ENCODE data around the gene ZBTB17.
"Not testable (repeated sequence)": the region's sequence is repeated elsewhere in the genome, so short reads cannot be mapped to it uniquely, and the experiment has no call there.

ZBTB17 gene

GRCh38 chr1:15975805-15976680, at the start of gene ZBTB17:
ZBTB17 (minus strand) TSS chr1:15976101; CDS start chr1:15948495, 27,606 bp downstream.
- Histone ChIP-seq H3K4me3 (ENCODE audit: low read depth, low read length) (peak within 1 kb of the TSS; percentile 84), H3K9me3 (ENCODE audit: severe bottlenecking) (no peaks in the 10 kb centered on the region), H3K27me3 (ENCODE audit: insufficient read depth, low read depth, severe bottlenecking) (no peaks in the 10 kb centered on the region), H3K36me3 (peaks cover 20% of the 10 kb centered on the region), H3K27ac (peak within 1 kb of the TSS; percentile 81)
- peak; percentile 94 for DNase-seq
- TF ChIP-seq CTCF (IDR thresholded peaks at IDR 0.05; ENCODE audit: low read depth, low read length): no peak

GRCh38 chr1:16023050-16023653, 47.3 kb upstream of the ZBTB17 start:
- H3K4me3 ChIP-seq (ENCODE audit: low read depth, low read length): no peak overlapping the region

GRCh38 chr1:16022393-16022792, 46.5 kb upstream of the ZBTB17 start:
- no peak for DNase-seq
- TF ChIP-seq CTCF (IDR thresholded peaks at IDR 0.05; ENCODE audit: low read depth, low read length): no peak
- Histone ChIP-seq H3K36me3 (no peaks in the 10 kb centered on the region), H3K9me3 (ENCODE audit: severe bottlenecking) (no peaks in the 10 kb centered on the region), H3K27me3 (ENCODE audit: insufficient read depth, low read depth, severe bottlenecking) (no peaks in the 10 kb centered on the region), H3K4me3 (ENCODE audit: low read depth, low read length) (no peak overlapping the region), H3K27ac (no peak overlapping the region)

More at GRCh38 chr1:16023050-16023653, 47.3 kb upstream of the ZBTB17 start:
- Histone ChIP-seq H3K27me3 (ENCODE audit: insufficient read depth, low read depth, severe bottlenecking) (no peaks in the 10 kb centered on the region), H3K36me3 (no peaks in the 10 kb centered on the region), H3K9me3 (ENCODE audit: severe bottlenecking) (no peaks in the 10 kb centered on the region), H3K27ac (no peak overlapping the region)
- TF ChIP-seq CTCF (IDR thresholded peaks at IDR 0.05; ENCODE audit: low read depth, low read length): no peak
- DNase-seq: no peak

- DNase-seq: peak; percentile 59
- Histone ChIP-seq H3K4me3 (ENCODE audit: low read depth, low read length) (no peak within 1 kb of the TSS), H3K27me3 (ENCODE audit: insufficient read depth, low read depth, severe bottlenecking) (no peaks in the 10 kb centered on the region), H3K27ac (no peak within 1 kb of the TSS), H3K36me3 (no peaks in the 10 kb centered on the region), H3K9me3 (ENCODE audit: severe bottlenecking) (no peaks in the 10 kb centered on the region)
- no peak for TF ChIP-seq CTCF (IDR thresholded peaks at IDR 0.05; ENCODE audit: low read depth, low read length)
These were observed 45.8 kb upstream of the ZBTB17 start, which contains the start of gene CLCNKA for GRCh38 chr1:16021681-16022080. CLCNKA (plus strand) TSS chr1:16022036; CDS start chr1:16022620, 584 bp downstream.

- H3K9me3 ChIP-seq (ENCODE audit: severe bottlenecking); DNase-seq; H3K4me3 ChIP-seq (ENCODE audit: low read depth, low read length); H3K36me3 ChIP-seq; H3K27me3 ChIP-seq (ENCODE audit: insufficient read depth, low read depth, severe bottlenecking); H3K27ac ChIP-seq: not testable (repeated sequence)
These were observed 45.0 kb upstream of the ZBTB17 start for GRCh38 chr1:16020878-16021277.

- H3K27me3 ChIP-seq (ENCODE audit: insufficient read depth, low read depth, severe bottlenecking): no peaks in the 10 kb centered on the region
These were observed 44.4 kb upstream of the ZBTB17 start for GRCh38 chr1:16020325-16020724.

More at GRCh38 chr1:16020325-16020724, 44.4 kb upstream of the ZBTB17 start:
- DNase-seq: no peak
- Histone ChIP-seq H3K27ac (no peak overlapping the region), H3K36me3 (no peaks in the 10 kb centered on the region), H3K9me3 (ENCODE audit: severe bottlenecking) (no peaks in the 10 kb centered on the region), H3K4me3 (ENCODE audit: low read depth, low read length) (no peak overlapping the region)
- no peak for TF ChIP-seq CTCF (IDR thresholded peaks at IDR 0.05; ENCODE audit: low read depth, low read length)

Measured in WERI-Rb-1 (cell line).